ENCODE measurements around the gene VRK1. TPM values are rescaled to one million over a fixed set of nuclear protein-coding genes. Genes with fewer than 3 reads are reported as not detected.

The VRK1 gene
- total and polyA plus RNA-seq, 10 of the 15 experiments (the other 5 are each of a cell fraction or from before 2014, with no cell fraction given): 50.9 to 137 (median 84.7) TPM

DNA sequence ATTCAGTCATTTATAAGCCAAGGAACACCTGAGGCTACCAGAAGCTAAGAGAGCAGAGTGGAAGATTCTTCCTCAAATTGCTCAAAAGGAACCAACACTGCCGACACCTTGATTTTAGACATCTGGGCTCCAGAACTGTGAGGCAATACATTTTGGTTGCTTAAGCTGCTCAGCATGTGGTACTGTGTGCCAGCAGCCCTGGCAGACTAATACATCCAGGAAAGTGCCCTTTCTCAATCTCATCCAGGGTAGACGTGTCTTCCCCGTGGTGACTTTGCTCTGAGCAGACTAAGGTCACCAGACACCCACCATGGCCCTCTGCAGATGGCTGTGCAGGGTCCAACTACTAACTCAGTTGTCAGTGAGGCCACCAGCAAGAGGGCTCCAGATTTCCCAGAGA lies 122.8 kb downstream of the VRK1 start:
- in situ Hi-C loops (cut with MboI) (no loop called here), intact Hi-C loops (cut with micrococcal nuclease; ENCODE audit: unreplicated experiment) (no loop called here)
- whole genome bisulfite sequencing (ENCODE audit: insufficient coverage, insufficient replicate concordance, low lambda C conversion rate, missing lambda C conversion rate): 78% methylated on average over 3 of the region's 3 CpGs
- no peak overlapping the region for H3K4me2 ChIP-seq (ENCODE audit: control insufficient read depth, insufficient read depth)
- H3K4me3 ChIP-seq: no peak overlapping the region
- H4K20me1 ChIP-seq (ENCODE audit: control insufficient read depth, insufficient read depth): no peaks in the 10 kb centered on the region
- H3K9me3 ChIP-seq (replicated peaks; ENCODE audit: control insufficient read depth, insufficient read depth, low read length): no peaks in the 10 kb centered on the region; the same call in 2 of the 3 replicates
- H2AFZ ChIP-seq (ENCODE audit: control insufficient read depth, low read depth, low read length): no peak overlapping the region
- no peak overlapping the region for H3K27ac ChIP-seq (ENCODE audit: control insufficient read depth, insufficient read depth)
- H3K27me3 ChIP-seq (replicated peaks in 1 of 2; ENCODE audit: control insufficient read depth in 2 of 2, insufficient read depth in 2 of 2, low read length in 1 of 2): no peaks in the 10 kb centered on the region
- no peaks in the 10 kb centered on the region for H3K4me1 ChIP-seq (ENCODE audit: control insufficient read depth, insufficient read depth, low read length)
- DNase-seq (ENCODE audit: low read depth, low spot score) (no peak), FAIRE-seq (no peak), ATAC-seq (no peak)
- ChIA-PET RAD21 (ENCODE audit: unreplicated experiment) (no interaction called here), POLR2A (no interaction called here), CTCF (no interaction called here), SMC1A (ENCODE audit: uncharacterized antibody, unreplicated experiment) (no interaction called here)
- no TSS peak for BruUV-seq (replicated peaks)
- no peak overlapping the region for H3K9ac ChIP-seq (ENCODE audit: control insufficient read depth, insufficient read depth, low read length)
- no peaks in the 10 kb centered on the region for H3K36me3 ChIP-seq (ENCODE audit: control insufficient read depth in 2 of 2, insufficient read depth in 2 of 2, low read length in 1 of 2)
- H3K79me2 ChIP-seq (ENCODE audit: control insufficient read depth, insufficient read depth, low read length): no peaks in the 10 kb centered on the region
- TF ChIP-seq, protein P1, sequence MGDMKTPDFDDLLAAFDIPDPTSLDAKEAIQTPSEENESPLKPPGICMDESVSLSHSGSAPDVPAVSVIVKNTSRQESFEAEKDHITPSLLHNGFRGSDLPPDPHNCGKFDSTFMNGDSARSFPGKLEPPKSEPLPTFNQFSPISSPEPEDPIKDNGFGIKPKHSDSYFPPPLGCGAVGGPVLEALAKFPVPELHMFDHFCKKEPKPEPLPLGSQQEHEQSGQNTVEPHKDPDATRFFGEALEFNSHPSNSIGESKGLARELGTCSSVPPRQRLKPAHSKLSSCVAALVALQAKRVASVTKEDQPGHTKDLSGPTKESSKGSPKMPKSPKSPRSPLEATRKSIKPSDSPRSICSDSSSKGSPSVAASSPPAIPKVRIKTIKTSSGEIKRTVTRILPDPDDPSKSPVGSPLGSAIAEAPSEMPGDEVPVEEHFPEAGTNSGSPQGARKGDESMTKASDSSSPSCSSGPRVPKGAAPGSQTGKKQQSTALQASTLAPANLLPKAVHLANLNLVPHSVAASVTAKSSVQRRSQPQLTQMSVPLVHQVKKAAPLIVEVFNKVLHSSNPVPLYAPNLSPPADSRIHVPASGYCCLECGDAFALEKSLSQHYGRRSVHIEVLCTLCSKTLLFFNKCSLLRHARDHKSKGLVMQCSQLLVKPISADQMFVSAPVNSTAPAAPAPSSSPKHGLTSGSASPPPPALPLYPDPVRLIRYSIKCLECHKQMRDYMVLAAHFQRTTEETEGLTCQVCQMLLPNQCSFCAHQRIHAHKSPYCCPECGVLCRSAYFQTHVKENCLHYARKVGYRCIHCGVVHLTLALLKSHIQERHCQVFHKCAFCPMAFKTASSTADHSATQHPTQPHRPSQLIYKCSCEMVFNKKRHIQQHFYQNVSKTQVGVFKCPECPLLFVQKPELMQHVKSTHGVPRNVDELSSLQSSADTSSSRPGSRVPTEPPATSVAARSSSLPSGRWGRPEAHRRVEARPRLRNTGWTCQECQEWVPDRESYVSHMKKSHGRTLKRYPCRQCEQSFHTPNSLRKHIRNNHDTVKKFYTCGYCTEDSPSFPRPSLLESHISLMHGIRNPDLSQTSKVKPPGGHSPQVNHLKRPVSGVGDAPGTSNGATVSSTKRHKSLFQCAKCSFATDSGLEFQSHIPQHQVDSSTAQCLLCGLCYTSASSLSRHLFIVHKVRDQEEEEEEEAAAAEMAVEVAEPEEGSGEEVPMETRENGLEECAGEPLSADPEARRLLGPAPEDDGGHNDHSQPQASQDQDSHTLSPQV (IDR thresholded peaks at IDR 0.05): no peak
- no peak for TF ChIP-seq ASH2L (IDR thresholded peaks at IDR 0.05; ENCODE audit: borderline replicate concordance, low read depth)
- no peak for TF ChIP-seq RCOR1 (conservative IDR thresholded peaks at IDR 0.05; ENCODE audit: low read depth, low read length)
- no peak for TF ChIP-seq CREB1 (IDR thresholded peaks at IDR 0.05; ENCODE audit: low read depth)
- no peak for TF ChIP-seq KAT2A (conservative IDR thresholded peaks at IDR 0.05; ENCODE audit: control insufficient read depth, low read depth, low read length)
- no peak for TF ChIP-seq MYB (IDR thresholded peaks at IDR 0.05; ENCODE audit: borderline replicate concordance, low read depth, low read length)
- TF ChIP-seq ESRRA (IDR thresholded peaks at IDR 0.05; ENCODE audit: low read length): no peak
- TF ChIP-seq, protein P2, sequence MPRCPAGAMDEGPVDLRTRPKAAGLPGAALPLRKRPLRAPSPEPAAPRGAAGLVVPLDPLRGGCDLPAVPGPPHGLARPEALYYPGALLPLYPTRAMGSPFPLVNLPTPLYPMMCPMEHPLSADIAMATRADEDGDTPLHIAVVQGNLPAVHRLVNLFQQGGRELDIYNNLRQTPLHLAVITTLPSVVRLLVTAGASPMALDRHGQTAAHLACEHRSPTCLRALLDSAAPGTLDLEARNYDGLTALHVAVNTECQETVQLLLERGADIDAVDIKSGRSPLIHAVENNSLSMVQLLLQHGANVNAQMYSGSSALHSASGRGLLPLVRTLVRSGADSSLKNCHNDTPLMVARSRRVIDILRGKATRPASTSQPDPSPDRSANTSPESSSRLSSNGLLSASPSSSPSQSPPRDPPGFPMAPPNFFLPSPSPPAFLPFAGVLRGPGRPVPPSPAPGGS (IDR thresholded peaks at IDR 0.05; ENCODE audit: borderline replicate concordance, insufficient read depth, low read depth, low read length, poor library complexity, severe bottlenecking): no peak
- TF ChIP-seq CHD4 (IDR thresholded peaks at IDR 0.05): no peak
- TF ChIP-seq NFXL1 (IDR thresholded peaks at IDR 0.05; ENCODE audit: borderline replicate concordance): no peak
- no peak for TF ChIP-seq BCLAF1 (IDR thresholded peaks at IDR 0.05)
- no peak for TF ChIP-seq EGR1 (IDR thresholded peaks at IDR 0.05; ENCODE audit: borderline replicate concordance in 1 of 2, low read depth in 2 of 2, low read length in 2 of 2)
- TF ChIP-seq NR2C2 (IDR thresholded peaks at IDR 0.05; ENCODE audit: borderline replicate concordance, control insufficient read depth, insufficient read length, low read depth): no peak
- TF ChIP-seq TCF3 (IDR thresholded peaks at IDR 0.05; ENCODE audit: borderline replicate concordance, insufficient read depth, low read depth, low read length): no peak
- TF ChIP-seq NFIC (IDR thresholded peaks at IDR 0.05; ENCODE audit: low read depth, low read length): no peak

Data from GM12878 (cell line).